HT1080 (cell line): ENCODE measurements around the gene THSD8. TPM values are rescaled to one million over a fixed set of nuclear protein-coding genes. Genes with fewer than 3 reads are reported as not detected.

Experiments used
- DNase-seq: peaks from one replicate; pipeline ENCODE4 v3.0.0-alpha.2; 2015; ENCODE audit warnings: low read depth
- polyA plus RNA-seq, 2 experiments: library from polyadenylated mRNA; depleted of rRNA; stranded (reverse); fragments of >200 nt; gene quantifications; 2 replicates each; pipeline ENCODE4 v1.2.3, GENCODE V29; 2015
- total RNA-seq: library from RNA; depleted of rRNA; stranded (reverse); fragments of >200 nt; shearing (Covaris generic); gene quantifications from 2 replicates; pipeline ENCODE4 v1.2.3, GENCODE V29; 2014; rRNA removed

THSD8 gene
- total RNA-seq, result not detected in 2 replicates
- 0.10 TPM in 1 of 2 replicates, not detected in the other for polyA plus RNA-seq (2015; cell fraction: cytosol; rRNA removed)
- polyA plus RNA-seq (2015; cell fraction: nucleus; rRNA removed), result not detected in 2 replicates

- DNase-seq, result no peak
Measured at GRCh38 chr19:12801466-12802266, at the start of gene THSD8, which contains the start of gene PRDX2. Gene THSD8, plus strand, starts transcription at chr19:12802069. Its CDS starts 3 bp downstream, at chr19:12802072. Gene PRDX2, minus strand, starts transcription at chr19:12801800. Its CDS starts 539 bp downstream, at chr19:12801261.

- no peak for DNase-seq
Measured at GRCh38 chr19:12754465-12755196, 47.2 kb upstream of the THSD8 start.

- no peak for DNase-seq
Measured at GRCh38 chr19:12756150-12756883, 45.6 kb upstream of the THSD8 start.

- DNase-seq, result peak; percentile 75
Measured at GRCh38 chr19:12757544-12758274, 44.2 kb upstream of the THSD8 start.

- no peak for DNase-seq
Measured at GRCh38 chr19:12759686-12760085, 42.2 kb upstream of the THSD8 start.

- no peak for DNase-seq
Measured at GRCh38 chr19:12763100-12763499, 38.8 kb upstream of the THSD8 start.

- DNase-seq, result no peak
Measured at GRCh38 chr19:12764698-12765097, 37.2 kb upstream of the THSD8 start.

GRCh38 chr19:12766051-12766521 lies 35.8 kb upstream of the THSD8 start:
- DNase-seq, result peak; percentile 58

GRCh38 chr19:12767150-12767549 lies 34.7 kb upstream of the THSD8 start:
- no peak for DNase-seq

- no peak for DNase-seq
Measured at GRCh38 chr19:12767666-12768065, 34.2 kb upstream of the THSD8 start.

GRCh38 chr19:12769689-12770088 lies 32.2 kb upstream of the THSD8 start:
- DNase-seq, result no peak

GRCh38 chr19:12770922-12771321 lies 30.9 kb upstream of the THSD8 start:
- DNase-seq, result no peak

GRCh38 chr19:12772323-12772722 lies 29.5 kb upstream of the THSD8 start:
- DNase-seq, result no peak

GRCh38 chr19:12773571-12773970 lies 28.3 kb upstream of the THSD8 start:
- peak; percentile 42 for DNase-seq

- no peak for DNase-seq
Measured at GRCh38 chr19:12774588-12775555, 27.0 kb upstream of the THSD8 start, which contains the start of gene HOOK2. Gene HOOK2, minus strand, starts transcription at chr19:12775552. Its CDS starts 103 bp downstream, at chr19:12775449.

GRCh38 chr19:12777217-12778016 lies 24.5 kb upstream of the THSD8 start:
- peak; percentile 73 for DNase-seq

- peak; percentile 80 for DNase-seq
Measured at GRCh38 chr19:12778017-12778904, 23.6 kb upstream of the THSD8 start.

GRCh38 chr19:12778905-12779161 lies 23.0 kb upstream of the THSD8 start:
- no peak for DNase-seq
